HepG2 (cell line): Measurements from ENCODE around the gene KCNT2. TPM values are rescaled to one million over a fixed set of nuclear protein-coding genes. Genes with fewer than 3 reads are reported as not detected.

Experiments
- ATAC-seq: fragments of 200-7000 bp; cut with Tn5 transposase; 3 replicates; pipeline ENCODE4 v1.9.1; 2020; ENCODE audit warnings: mild to moderate bottlenecking, moderate library complexity
- BruUV-seq: library from RNA; stranded (reverse); fragments of 400-500 nt; replicated peaks from 2 replicates; lab custom pipeline; 2021; lab: Mats Ljungman, UMichigan
- CTCF ChIA-PET: fragments of 300-600 bp; formaldehyde crosslinking; extraction: SDS; loops from one replicate; lab custom pipeline; 2021; ENCODE audit warnings: low total read pairs, inconsistent platforms, low intra/inter-chr PET ratio; lab: Yijun Ruan, JAX
- POLR2A ChIA-PET: fragments of 350-600 bp; sonication (Branson Sonifier 250); formaldehyde crosslinking; loops from one replicate; lab custom pipeline; 2020; ENCODE audit warnings: antibody characterized with exemption, inconsistent platforms; lab: Yijun Ruan, JAX
- DNase-seq: peaks from one replicate; pipeline ENCODE4 v3.0.0-alpha.2; 2015; ENCODE audit warnings: low spot score
- FAIRE-seq: peaks from 3 replicates; lab custom pipeline; 2011; peaks lifted over from hg19 to GRCh38; lab: Jason Lieb, UNC
- H2AFZ ChIP-seq: one replicate; pipeline ENCODE4 v1.6.1; 2011; ENCODE audit warnings: low read length, inconsistent platforms
- H3K27ac ChIP-seq: fragments of 300-600 bp; 3 replicates; pipeline ENCODE4 v1.8.0; 2011; ENCODE audit warnings: mixed run types, mild to moderate bottlenecking, mixed read lengths, low read length, inconsistent platforms; ENCODE audit not compliant: insufficient read depth; ENCODE audit errors: extremely low read length
- H3K27me3 ChIP-seq, 2 experiments: fragments of 200-600 bp in 1 of 2; 2 replicates in 1 of 2; 3 replicates in 1 of 2; pipeline versions ENCODE4 v1.6.0 to v1.8.0; 2011; ENCODE audit warnings: low read length in 2 of 2, mild to moderate bottlenecking in 2 of 2, moderate library complexity in 2 of 2, inconsistent platforms in 1 of 2; ENCODE audit not compliant: insufficient read depth in 2 of 2, control insufficient read depth in 1 of 2
- H3K36me3 ChIP-seq, 2 experiments: fragments of 200-600 bp in 1 of 2; replicated peaks in 1 of 2; 2 replicates in 1 of 2; 3 replicates in 1 of 2; pipeline versions ENCODE4 v1.5.1 to v1.8.0; 2011; ENCODE audit warnings: low read length in 2 of 2, inconsistent platforms in 1 of 2; ENCODE audit not compliant: insufficient read depth in 2 of 2, control insufficient read depth in 1 of 2
- H3K4me1 ChIP-seq: 2 replicates; pipeline ENCODE4 v1.5.1; 2012; ENCODE audit warnings: low read length, inconsistent platforms; ENCODE audit not compliant: insufficient read depth
- H3K4me2 ChIP-seq: 2 replicates; pipeline ENCODE4 v1.6.0; 2011; ENCODE audit warnings: low read depth, low read length, inconsistent platforms
- H3K4me3 ChIP-seq, 3 experiments: fragments of 200-600 bp in 1 of 3; sonication (generic), shearing (Covaris generic) in 1 of 3; replicated peaks in 1 of 3; 2 replicates each; pipeline ENCODE4 v1.5.1; 2011 to 2016; ENCODE audit warnings: low read length in 3 of 3, inconsistent platforms in 2 of 3, low read depth in 2 of 3, mild to moderate bottlenecking in 2 of 3, control low read depth in 1 of 3, mixed read lengths in 1 of 3; ENCODE audit not compliant: insufficient read depth in 1 of 3
- H3K79me2 ChIP-seq: one replicate; pipeline ENCODE4 v1.6.1; 2011; ENCODE audit warnings: low read length, inconsistent platforms; ENCODE audit not compliant: insufficient read depth
- H3K9ac ChIP-seq: 2 replicates; pipeline ENCODE4 v1.6.0; 2011; ENCODE audit warnings: mild to moderate bottlenecking, low read depth, low read length, inconsistent platforms; ENCODE audit not compliant: insufficient read depth
- H3K9me3 ChIP-seq: 2 replicates; pipeline ENCODE4 v1.5.1; 2012; ENCODE audit warnings: mild to moderate bottlenecking, low read length
- H4K20me1 ChIP-seq: 2 replicates; pipeline ENCODE4 v1.6.0; 2011; ENCODE audit warnings: inconsistent platforms, mild to moderate bottlenecking, low read length, moderate library complexity; ENCODE audit not compliant: insufficient read depth
- BORCS8-MEF2B ChIP-seq: sonication (generic); formaldehyde crosslinking; IDR thresholded peaks from 2 replicates; pipeline ENCODE4 v1.8.0; 2022; ENCODE audit warnings: mild to moderate bottlenecking, missing genetic modification reagents
- CEBPG ChIP-seq: IDR thresholded peaks from 2 replicates; pipeline ENCODE4 v1.6.1; 2016
- CREM ChIP-seq, 2 experiments: sonication (generic) in 1 of 2; formaldehyde crosslinking in 1 of 2; IDR thresholded peaks; 2 replicates each; pipeline versions ENCODE4 v1.4.0 to v1.6.1; 2016 to 2020; ENCODE audit warnings: antibody characterized with exemption in 1 of 2, mild to moderate bottlenecking in 1 of 2, missing genetic modification reagents in 1 of 2
- HMG20A ChIP-seq: IDR thresholded peaks from 2 replicates; pipeline ENCODE4 v1.6.1; 2016; ENCODE audit warnings: borderline replicate concordance
- NCOA5 ChIP-seq: sonication (generic); formaldehyde crosslinking; IDR thresholded peaks from 2 replicates; pipeline ENCODE4 v1.4.0; 2020; ENCODE audit warnings: missing genetic modification reagents
- NR0B2 ChIP-seq: sonication (generic); formaldehyde crosslinking; IDR thresholded peaks from 2 replicates; pipeline ENCODE4 v1.4.0; 2020; ENCODE audit warnings: mild to moderate bottlenecking, missing genetic modification reagents
- NR2F2 ChIP-seq: IDR thresholded peaks from 2 replicates; pipeline ENCODE4 v1.6.1; 2012; ENCODE audit warnings: low read depth, inconsistent platforms, borderline replicate concordance
- SMAD1 ChIP-seq: sonication (generic); formaldehyde crosslinking; IDR thresholded peaks from 2 replicates; pipeline ENCODE4 v1.4.0; 2020; ENCODE audit warnings: missing genetic modification reagents, low read depth, mild to moderate bottlenecking, borderline replicate concordance
- SNAI1 ChIP-seq: sonication (generic); formaldehyde crosslinking; IDR thresholded peaks from 2 replicates; pipeline ENCODE4 v1.5.0; 2020; ENCODE audit warnings: mild to moderate bottlenecking, missing genetic modification reagents, borderline replicate concordance
- SRF ChIP-seq: IDR thresholded peaks from 2 replicates; pipeline ENCODE4 v1.6.1; 2011; ENCODE audit warnings: mild to moderate bottlenecking, low read depth, low read length, moderate library complexity
- XBP1 ChIP-seq: sonication (generic); formaldehyde crosslinking; IDR thresholded peaks from 2 replicates; pipeline ENCODE4 v1.5.0; 2020; ENCODE audit warnings: missing genetic modification reagents
- ZBTB25 ChIP-seq: IDR thresholded peaks from 2 replicates; pipeline ENCODE4 v1.6.1; 2018; ENCODE audit warnings: missing genetic modification reagents
- ZBTB7B ChIP-seq: sonication (generic); formaldehyde crosslinking; IDR thresholded peaks from 2 replicates; pipeline ENCODE4 v1.4.0; 2020; ENCODE audit warnings: missing genetic modification reagents
- ZNF766 ChIP-seq: sonication (generic); formaldehyde crosslinking; IDR thresholded peaks from 2 replicates; pipeline ENCODE4 v1.5.0; 2020; ENCODE audit warnings: missing genetic modification reagents, borderline replicate concordance
- WGBS: methylation state at CpG from one replicate; pipeline ENCODE4 v1.1.6; 2017; ENCODE audit warnings: low lambda C conversion rate; 5-methylcytosine and 5-hydroxymethylcytosine counted together
- in situ Hi-C: cut with HindIII; loops from 2 replicates; pipeline ENCODE4 v1.10.0; 2017; ENCODE audit warnings: low pct_unique_long_range_greater_than_20kb; ENCODE audit not compliant: extremely low pct_ligation_motif_present
- intact Hi-C: fragments of 100-400 bp; cut with micrococcal nuclease; formaldehyde crosslinking; loops from one replicate; pipeline ENCODE4 v1.10.0; 2022; ENCODE audit not compliant: unreplicated experiment
- polyA plus RNA-seq, 8 experiments: library from polyadenylated mRNA; depleted of rRNA in 3 of 8; stranded (reverse) in 7 of 8; unstranded in 1 of 8; fragments of >200 nt; fragmentation: Illumina TruSeq in 4 of 8; extraction: Trizol in 4 of 8; gene quantifications; 2 replicates each; pipeline versions ENCODE4 v1.2.1 to v1.2.3, GENCODE V29; 2011 to 2016; ENCODE audit warnings: low read depth in 4 of 8, missing spikeins in 1 of 8, mixed read lengths in 1 of 8; ENCODE audit not compliant: insufficient read depth in 1 of 8
- total RNA-seq, 5 experiments: library from RNA; depleted of rRNA; stranded (reverse); fragments of >200 nt; fragmentation: Illumina TruSeq; extraction: Trizol; gene quantifications; 2 replicates each; pipeline ENCODE4 v1.2.3, GENCODE V29; 2016; ENCODE audit warnings: low read depth in 1 of 5

The KCNT2 gene
- total and polyA plus RNA-seq, 2 of the 13 experiments (the other 11 are each of a cell fraction or from before 2014, with no cell fraction given), result not detected

GRCh38 chr1:196545222-196545621 lies 63.0 kb downstream of the KCNT2 start:
- BruUV-seq, result no TSS peak
- ChIA-PET POLR2A (no interaction called here), CTCF (no interaction called here)
- no peak for ATAC-seq
- no peak overlapping the region for H3K4me3 ChIP-seq
- H3K4me1 ChIP-seq, result no peaks in the 10 kb centered on the region
- no peak overlapping the region for H3K9ac ChIP-seq
- H3K27me3 ChIP-seq, result no peaks in the 10 kb centered on the region
- intact Hi-C loops, result no loop called here
- no peak for TF ChIP-seq NCOA5 (CRISPR knock-in tag)
- TF ChIP-seq BORCS8-MEF2B, result no peak
- TF ChIP-seq HMG20A (CRISPR knock-in tag), result no peak
- no peak for TF ChIP-seq ZNF766
- TF ChIP-seq SMAD1 (CRISPR knock-in tag), result no peak
- TF ChIP-seq ZBTB7B (CRISPR knock-in tag), result no peak
- TF ChIP-seq NR0B2 (CRISPR knock-in tag), result no peak
- no peak for TF ChIP-seq CREM (IDR thresholded peaks at IDR 0.05)
- TF ChIP-seq CREM (CRISPR knock-in tag; IDR thresholded peaks at IDR 0.05), result no peak
- H3K36me3 ChIP-seq, result no peaks in the 10 kb centered on the region
- H4K20me1 ChIP-seq, result no peaks in the 10 kb centered on the region
- no peak for FAIRE-seq
- no peaks in the 10 kb centered on the region for H3K9me3 ChIP-seq
- H3K4me2 ChIP-seq, result no peak overlapping the region
- in situ Hi-C loops, result no loop called here
- 60% methylated on average over 1 of the region's 1 CpG for WGBS
- H2AFZ ChIP-seq, result no peak overlapping the region
- H3K27ac ChIP-seq, result no peak overlapping the region
- H3K79me2 ChIP-seq, result no peaks in the 10 kb centered on the region
- DNase-seq, result no peak

- ChIA-PET CTCF (no interaction called here), POLR2A (no interaction called here)
- 0% methylated on average over 1 of the region's 1 CpG for WGBS
- H3K27me3 ChIP-seq, result no peaks in the 10 kb centered on the region
- H3K27ac ChIP-seq, result no peak overlapping the region
- DNase-seq, result no peak
- no peaks in the 10 kb centered on the region for H3K4me1 ChIP-seq
- TF ChIP-seq CEBPG (CRISPR knock-in tag), result no peak
- TF ChIP-seq SNAI1 (CRISPR knock-in tag), result no peak
- no peak for TF ChIP-seq SRF
- no peak for TF ChIP-seq XBP1 (CRISPR knock-in tag)
- no peak for TF ChIP-seq NR2F2
- no peak for TF ChIP-seq ZBTB25
- intact Hi-C loops, result no loop called here
- H3K4me3 ChIP-seq, result no peak overlapping the region
- H3K36me3 ChIP-seq, result no peaks in the 10 kb centered on the region
- H4K20me1 ChIP-seq, result no peaks in the 10 kb centered on the region
- H3K79me2 ChIP-seq, result no peaks in the 10 kb centered on the region
- no peaks in the 10 kb centered on the region for H3K9me3 ChIP-seq
- in situ Hi-C loops, result no loop called here
- no peak for FAIRE-seq
- no peak overlapping the region for H3K4me2 ChIP-seq
- H3K9ac ChIP-seq, result no peak overlapping the region
- H2AFZ ChIP-seq, result no peak overlapping the region
- BruUV-seq, result no TSS peak
- ATAC-seq, result no peak
These were observed 63.6 kb downstream of the KCNT2 start for GRCh38 chr1:196544617-196545016.
